Effector CD4-positive, alpha-beta T cell (primary cell): Measurements from ENCODE around the gene TENT4B.

Source experiments
- DNase-seq: peaks from one replicate; pipeline ENCODE4 v3.0.0-alpha.2; 2020

TENT4B gene

GRCh38 chr16:50273382-50273690 is 120.2 kb downstream of the TENT4B start:
- DNase-seq = no peak

DNA sequence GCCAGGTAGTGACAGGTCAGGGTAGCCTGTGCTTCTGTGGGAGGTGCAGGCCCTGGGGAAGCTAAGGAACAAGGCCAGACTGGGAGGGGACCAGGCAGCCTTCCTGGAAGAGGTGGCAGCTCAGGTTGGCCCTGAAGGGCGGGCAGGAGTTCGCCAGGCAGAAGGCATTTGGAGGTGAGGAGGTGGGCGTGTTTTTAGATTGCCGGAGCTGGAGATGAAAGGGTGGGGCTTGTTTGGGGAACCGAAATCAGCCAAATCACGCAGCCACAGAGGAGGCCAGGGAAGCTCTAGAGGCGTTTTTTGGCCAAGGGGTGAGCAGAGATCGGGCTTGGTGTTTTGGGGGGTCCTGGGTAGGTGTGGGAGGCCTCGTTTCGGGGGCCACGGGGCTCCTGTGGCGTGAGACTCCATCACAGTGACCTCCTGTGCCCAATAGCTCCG is 120.8 kb downstream of the TENT4B start:
- DNase-seq = no peak

- peak; percentile 45 for DNase-seq
Observed at GRCh38 chr16:50274326-50275097, 121.4 kb downstream of the TENT4B start.

DNA sequence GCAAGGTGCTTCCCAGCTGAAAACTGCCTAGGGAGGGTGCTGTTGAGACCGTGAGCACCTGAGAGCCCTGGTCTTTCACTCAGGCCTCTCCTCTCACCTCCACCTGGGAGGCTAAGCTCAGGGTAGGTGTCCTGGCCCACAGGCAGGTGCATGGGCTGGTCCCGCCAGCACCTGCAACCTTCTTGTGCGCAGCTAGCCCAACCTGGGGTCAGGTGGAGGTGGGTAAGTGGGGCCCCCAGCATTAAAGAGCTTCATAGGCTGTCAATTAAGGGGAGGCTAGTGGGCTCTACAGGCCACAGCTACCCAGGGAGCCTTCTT is 122.0 kb downstream of the TENT4B start:
- no peak for DNase-seq

DNA sequence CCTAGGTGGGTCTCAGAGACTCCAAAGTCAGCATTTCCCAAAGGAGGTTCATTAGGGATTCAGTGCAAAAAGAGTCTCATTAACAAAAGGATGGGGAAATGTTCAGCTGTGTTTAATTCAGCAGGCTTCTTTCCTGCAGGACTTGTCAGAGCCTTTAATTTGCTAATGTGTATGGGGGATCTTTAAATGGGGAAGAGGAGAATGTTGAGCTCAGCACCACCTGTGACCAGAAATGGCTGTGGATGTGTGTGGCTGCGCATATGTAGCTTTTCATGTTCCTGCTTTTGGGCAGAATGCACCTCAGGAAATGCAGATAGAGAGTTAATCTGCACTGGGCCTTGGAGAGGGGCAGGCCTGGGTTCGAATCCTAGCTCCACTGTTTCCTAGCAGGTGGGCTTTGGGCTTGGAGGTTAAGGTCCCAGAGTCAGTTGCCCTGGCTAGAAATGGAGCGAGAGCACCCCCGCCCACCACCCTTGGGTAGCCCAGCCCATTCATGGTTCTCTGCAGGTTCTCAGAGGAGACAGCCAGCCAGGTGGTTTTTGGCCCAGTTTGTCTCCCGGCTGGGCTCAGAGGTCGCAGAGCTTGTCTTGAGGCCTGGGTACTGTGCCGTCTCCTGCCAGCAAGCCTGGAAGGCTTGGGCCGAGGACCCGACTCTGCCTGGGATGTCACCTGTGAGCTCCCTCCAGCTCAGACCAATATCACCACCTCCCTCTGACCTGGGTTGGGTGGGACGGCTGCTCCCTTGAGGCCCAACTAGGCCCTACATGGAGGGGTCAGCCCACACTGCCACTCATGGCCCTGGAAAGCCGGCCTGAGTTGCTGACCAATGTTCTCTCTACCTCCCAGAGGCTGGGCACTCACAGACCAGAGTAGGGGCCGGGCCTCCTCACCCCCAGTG is 122.6 kb downstream of the TENT4B start:
- DNase-seq = no peak

GRCh38 chr16:50276326-50276640 is 123.2 kb downstream of the TENT4B start:
- DNase-seq = no peak

DNA sequence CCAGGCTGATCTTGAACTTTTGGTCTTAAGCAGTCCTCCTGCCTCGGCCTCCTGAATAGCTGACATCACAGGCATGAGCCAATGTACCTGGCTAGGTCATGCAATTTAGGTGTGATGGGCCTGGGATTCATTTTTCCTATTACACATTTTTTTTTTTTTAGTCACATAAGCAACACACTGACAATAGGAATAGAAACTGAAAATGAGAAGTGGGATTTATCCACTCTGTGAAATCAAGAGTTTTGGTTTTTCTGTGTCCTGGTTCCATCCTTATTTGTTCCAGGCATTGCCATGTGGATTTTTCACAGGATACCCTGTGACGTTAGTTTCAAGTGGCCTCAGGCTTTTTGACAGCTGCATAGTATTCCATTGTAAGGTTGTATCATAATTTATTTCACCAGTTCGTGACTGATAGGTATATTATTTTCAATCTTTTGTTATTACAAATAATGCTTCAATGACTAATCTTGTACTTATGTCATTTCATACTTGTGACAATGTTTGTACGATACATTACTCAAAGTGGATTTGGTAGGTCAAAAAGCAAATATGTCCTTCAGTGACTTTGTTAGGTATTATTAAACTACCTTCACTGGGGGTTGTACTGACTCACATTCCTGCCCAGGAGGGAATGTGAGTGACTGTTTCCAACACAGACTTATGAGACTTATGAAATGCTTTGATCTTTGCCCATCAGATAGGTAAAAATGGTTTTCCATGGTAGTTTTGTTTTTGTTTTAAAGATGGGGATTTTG is 123.9 kb downstream of the TENT4B start:
- no peak for DNase-seq

GRCh38 chr16:50278251-50278650 is 125.1 kb downstream of the TENT4B start:
- DNase-seq = no peak

- DNase-seq = no peak
Observed at GRCh38 chr16:50279504-50279865, 126.4 kb downstream of the TENT4B start.

DNA sequence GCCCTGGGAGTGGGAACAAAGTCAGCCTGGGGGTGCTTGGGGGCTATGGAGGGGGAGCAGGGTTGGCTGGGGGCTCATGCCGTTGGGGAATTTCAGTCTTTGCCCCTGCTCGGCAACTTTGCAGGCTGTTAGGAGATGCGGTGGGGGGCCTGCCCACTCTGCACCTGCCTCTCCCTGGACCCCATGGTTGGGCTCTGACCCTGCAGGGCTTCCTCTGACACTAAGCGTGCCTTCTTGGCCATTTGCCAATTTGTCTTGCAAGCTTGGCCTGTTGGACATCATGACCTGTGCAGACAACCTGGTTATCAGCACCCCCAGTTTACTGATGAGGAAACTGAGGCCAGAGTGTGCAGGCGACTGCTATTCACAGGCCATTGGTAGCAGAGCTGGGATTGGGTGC is 127.8 kb downstream of the TENT4B start:
- DNase-seq = no peak
